IMR-90 (cell line): ENCODE measurements around the gene CDK8. TPM values are rescaled to one million over a fixed set of nuclear protein-coding genes. Genes with fewer than 3 reads are reported as not detected.
"Not testable (repeated sequence)": the region's sequence is repeated elsewhere in the genome, so short reads cannot be mapped to it uniquely, and the experiment has no call there.

Experiments used
- ATAC-seq: fragments of 200-7000 bp; cut with Tn5 transposase; 2 replicates; pipeline ENCODE4 v1.9.1; 2020; ENCODE audit warnings: low read depth, mild to moderate bottlenecking, moderate library complexity
- BruUV-seq: library from RNA; stranded (reverse); fragments of 400-500 nt; replicated peaks from 2 replicates; lab custom pipeline; 2021; lab: Mats Ljungman, UMichigan
- CTCF ChIA-PET: fragments of 300-600 bp; formaldehyde crosslinking; extraction: SDS; loops from one replicate; lab custom pipeline; 2021; ENCODE audit warnings: antibody characterized with exemption; lab: Yijun Ruan, JAX
- POLR2A ChIA-PET: fragments of 300-600 bp; sonication (Branson Sonifier 250); formaldehyde crosslinking; loops from one replicate; lab custom pipeline; 2022; ENCODE audit warnings: antibody characterized with exemption; ENCODE audit not compliant: unreplicated experiment; lab: Charles Lee
- DNase-seq: peaks from one replicate; pipeline ENCODE4 v3.0.0; 2013
- H2AFZ ChIP-seq: replicated peaks from 2 replicates; pipeline ENCODE3; 2013; ENCODE audit warnings: low read length, mild to moderate bottlenecking; ENCODE audit not compliant: poor library complexity
- H2AK5ac ChIP-seq: 2 replicates; pipeline ENCODE4 v1.6.1; 2013; ENCODE audit warnings: low read depth, low read length, inconsistent platforms
- H2AK9ac ChIP-seq: replicated peaks from 2 replicates; pipeline ENCODE3; 2013; ENCODE audit warnings: mild to moderate bottlenecking, low read depth, low read length, moderate library complexity; ENCODE audit not compliant: poor library complexity
- H2BK120ac ChIP-seq: 2 replicates; pipeline ENCODE4 v1.6.1; 2013; ENCODE audit warnings: low read depth, low read length, inconsistent platforms
- H2BK15ac ChIP-seq: 3 replicates; pipeline ENCODE4 v1.6.1; 2013; ENCODE audit warnings: low read depth, low read length, inconsistent platforms
- H2BK20ac ChIP-seq: 2 replicates; pipeline ENCODE4 v1.6.1; 2013; ENCODE audit warnings: low read depth, mild to moderate bottlenecking, inconsistent platforms, low read length, moderate library complexity
- H2BK5ac ChIP-seq: 2 replicates; pipeline ENCODE4 v1.6.1; 2013; ENCODE audit warnings: mild to moderate bottlenecking, low read depth, low read length, inconsistent platforms; ENCODE audit not compliant: poor library complexity, severe bottlenecking
- H3K14ac ChIP-seq: replicated peaks from 2 replicates; pipeline ENCODE4 v1.6.1; 2013; ENCODE audit warnings: low read depth, low read length, inconsistent platforms
- H3K18ac ChIP-seq: 2 replicates; pipeline ENCODE4 v1.6.1; 2013; ENCODE audit warnings: low read depth, low read length, control low read depth
- H3K23ac ChIP-seq: 2 replicates; pipeline ENCODE4 v1.6.1; 2013; ENCODE audit warnings: low read depth, low read length, inconsistent platforms
- H3K27ac ChIP-seq: 2 replicates; pipeline ENCODE4 v1.5.1; 2013; ENCODE audit warnings: mild to moderate bottlenecking, control low read depth, low read length; ENCODE audit not compliant: insufficient read depth
- H3K27me3 ChIP-seq: 2 replicates; pipeline ENCODE4 v1.6.1; 2013; ENCODE audit warnings: low read length; ENCODE audit not compliant: control insufficient read depth, insufficient read depth
- H3K36me3 ChIP-seq: 2 replicates; pipeline ENCODE4 v1.6.1; 2013; ENCODE audit warnings: low read length, mixed read lengths; ENCODE audit not compliant: control insufficient read depth, insufficient read depth
- H3K4ac ChIP-seq: 2 replicates; pipeline ENCODE4 v1.6.1; 2013; ENCODE audit warnings: low read depth, low read length, inconsistent platforms
- H3K4me1 ChIP-seq: 2 replicates; pipeline ENCODE4 v1.6.1; 2013; ENCODE audit warnings: low read length, mixed read lengths; ENCODE audit not compliant: control insufficient read depth, insufficient read depth
- H3K4me2 ChIP-seq: 2 replicates; pipeline ENCODE4 v1.6.1; 2013; ENCODE audit warnings: low read depth, mild to moderate bottlenecking, control low read depth, low read length, moderate library complexity
- H3K4me3 ChIP-seq: 2 replicates; pipeline ENCODE4 v1.5.1; 2013; ENCODE audit warnings: low read depth, mild to moderate bottlenecking, control low read depth, low read length, moderate library complexity; ENCODE audit not compliant: insufficient read depth
- H3K56ac ChIP-seq: 2 replicates; pipeline ENCODE4 v1.6.1; 2013; ENCODE audit warnings: low read length, inconsistent platforms; ENCODE audit not compliant: insufficient read depth; ENCODE audit errors: extremely low read depth
- H3K79me1 ChIP-seq, 2 experiments: 2 replicates each; pipeline ENCODE4 v1.6.1; 2013; ENCODE audit warnings: low read length in 2 of 2, inconsistent platforms in 1 of 2, low read depth in 1 of 2
- H3K9ac ChIP-seq: 2 replicates; pipeline ENCODE4 v1.6.1; 2013; ENCODE audit warnings: low read depth, low read length, control low read depth
- H3K9me1 ChIP-seq: 2 replicates; pipeline ENCODE4 v1.6.1; 2013; ENCODE audit warnings: low read length, inconsistent platforms; ENCODE audit not compliant: insufficient read depth
- H3K9me3 ChIP-seq: 2 replicates; pipeline ENCODE4 v1.6.1; 2013; ENCODE audit warnings: low read length; ENCODE audit not compliant: control insufficient read depth, insufficient read depth
- H4K20me1 ChIP-seq: 2 replicates; pipeline ENCODE4 v1.6.1; 2013; ENCODE audit warnings: low read length, inconsistent platforms; ENCODE audit not compliant: insufficient read depth
- H4K5ac ChIP-seq: 2 replicates; pipeline ENCODE4 v1.6.1; 2013; ENCODE audit warnings: mild to moderate bottlenecking, low read depth, low read length, control low read depth
- H4K8ac ChIP-seq, 2 experiments: 2 replicates each; pipeline ENCODE4 v1.6.1; 2013; ENCODE audit warnings: low read depth in 2 of 2, low read length in 2 of 2, control low read depth in 1 of 2, inconsistent platforms in 1 of 2
- H4K91ac ChIP-seq: 2 replicates; pipeline ENCODE4 v1.6.1; 2013; ENCODE audit warnings: low read depth, low read length, inconsistent platforms; ENCODE audit not compliant: insufficient read depth
- RAD21 ChIP-seq: IDR thresholded peaks from 2 replicates; pipeline ENCODE4 v1.6.1; 2012; ENCODE audit warnings: low read length, improper control_type of control experiment
- RCOR1 ChIP-seq: IDR thresholded peaks from 2 replicates; pipeline ENCODE4 v1.6.1; 2012; ENCODE audit warnings: mild to moderate bottlenecking, low read length, improper control_type of control experiment; ENCODE audit not compliant: insufficient replicate concordance
- RFX5 ChIP-seq: IDR thresholded peaks from 2 replicates; pipeline ENCODE4 v1.8.0; 2012; ENCODE audit warnings: low read depth, mild to moderate bottlenecking, low read length, moderate library complexity
- WGBS, 2 experiments: methylation state at CpG; one replicate each; pipeline versions ENCODE4 v1.1.5 to v1.1.7; 2013; ENCODE audit warnings: missing lambda C conversion rate in 2 of 2; ENCODE audit not compliant: insufficient read length in 1 of 2; ENCODE audit errors: extremely low coverage in 2 of 2; 5-methylcytosine and 5-hydroxymethylcytosine counted together
- dilution Hi-C: fragments of 300-500 bp; cut with HindIII; formaldehyde crosslinking; loops from one replicate; pipeline ENCODE4 v1.14.3; 2018; ENCODE audit warnings: low sequenced_read_pairs; ENCODE audit not compliant: unreplicated experiment
- in situ Hi-C: fragments of 300-500 bp; cut with MboI; formaldehyde crosslinking; loops from 3 replicates; pipeline ENCODE4 v1.14.3; 2019; ENCODE audit warnings: low sequenced_read_pairs, inconsistent platforms, mixed read lengths
- intact Hi-C: fragments of 100-400 bp; cut with micrococcal nuclease; formaldehyde crosslinking; loops from 2 replicates; pipeline ENCODE4 v1.10.0; 2022
- polyA plus RNA-seq, 3 experiments: library from polyadenylated mRNA; depleted of rRNA; stranded (reverse); fragments of >200 nt; gene quantifications; 2 replicates each; pipeline ENCODE4 v1.2.3, GENCODE V29; 2012; ENCODE audit warnings: low replicate concordance in 1 of 3
- total RNA-seq: library from RNA; depleted of rRNA; stranded (reverse); fragments of >200 nt; gene quantifications from 2 replicates; pipeline ENCODE4 v1.2.3, GENCODE V29; 2012
- TF ChIP-seq, protein P1 (sequence below): fragments of 150-350 bp; IDR thresholded peaks from 2 replicates; pipeline ENCODE4 v1.6.1; 2017; ENCODE audit warnings: mild to moderate bottlenecking, antibody characterized with exemption, low read length, low read depth

Gene CDK8
- total and polyA plus RNA-seq, 2 of the 4 experiments (the other 2 are of a cell fraction), result 15.4 to 19.0 TPM

DNA sequence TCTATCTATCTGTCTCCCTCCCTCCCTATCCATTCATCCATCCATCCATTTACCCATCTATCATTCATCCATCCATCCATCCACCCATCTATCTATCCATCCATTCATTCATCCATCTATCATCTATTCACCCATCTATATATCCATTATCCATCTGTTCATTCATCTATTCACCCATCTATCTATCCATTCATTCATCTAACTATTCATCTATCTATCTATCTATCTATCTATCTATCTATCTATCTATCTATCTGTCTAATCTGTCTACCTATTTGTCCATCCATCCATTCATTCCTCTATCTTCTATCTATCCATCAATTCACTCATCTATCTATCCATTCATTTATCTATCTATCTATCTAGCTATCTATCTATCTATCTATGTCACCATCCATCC lies 4.4 kb upstream of the CDK8 start:
- Histone ChIP-seq H2AK5ac (no peak overlapping the region), H3K79me1 (no peaks in the 10 kb centered on the region), H3K9me1 (peaks cover 5% of the 10 kb centered on the region; the same call in 1 of the 2 replicates), H3K4ac (no peak overlapping the region), H3K23ac (no peak overlapping the region), H2BK5ac (no peak overlapping the region), H4K91ac (no peak overlapping the region), H3K9ac (no peak overlapping the region), H3K4me1 (0 out of 2 replicates have a peak, but pooled peaks cover 2% of the 10 kb centered on the region), H2BK20ac (no peak overlapping the region), H3K27me3 (peaks cover 2% of the 10 kb centered on the region; the same call in 1 of the 2 replicates), H2BK120ac (no peak overlapping the region), H2AK9ac (no peak overlapping the region), H3K9me3 (no peaks in the 10 kb centered on the region), H4K8ac (no peak overlapping the region), H3K56ac (no peak overlapping the region), H3K4me3 (no peak overlapping the region), H3K36me3 (no peaks in the 10 kb centered on the region), H2BK15ac (no peak overlapping the region), H4K5ac (no peak overlapping the region), H3K14ac (no peak overlapping the region), H4K20me1 (no peaks in the 10 kb centered on the region), H3K27ac (no peak overlapping the region), H2AFZ (no peak overlapping the region), H3K4me2 (no peak overlapping the region), H3K18ac (no peak overlapping the region)
- DNase-seq (no peak), ATAC-seq (no peak)
- ChIA-PET POLR2A (no interaction called here), CTCF (no interaction called here)
- intact Hi-C loops (no loop called here), in situ Hi-C loops (no loop called here), dilution Hi-C loops (no loop called here)
- no TSS peak for BruUV-seq
- TF ChIP-seq RFX5, result no peak
- no peak for TF ChIP-seq RCOR1
- TF ChIP-seq RAD21, result no peak
- TF ChIP-seq, protein P1, sequence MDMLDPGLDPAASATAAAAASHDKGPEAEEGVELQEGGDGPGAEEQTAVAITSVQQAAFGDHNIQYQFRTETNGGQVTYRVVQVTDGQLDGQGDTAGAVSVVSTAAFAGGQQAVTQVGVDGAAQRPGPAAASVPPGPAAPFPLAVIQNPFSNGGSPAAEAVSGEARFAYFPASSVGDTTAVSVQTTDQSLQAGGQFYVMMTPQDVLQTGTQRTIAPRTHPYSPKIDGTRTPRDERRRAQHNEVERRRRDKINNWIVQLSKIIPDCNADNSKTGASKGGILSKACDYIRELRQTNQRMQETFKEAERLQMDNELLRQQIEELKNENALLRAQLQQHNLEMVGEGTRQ, result no peak

DNA sequence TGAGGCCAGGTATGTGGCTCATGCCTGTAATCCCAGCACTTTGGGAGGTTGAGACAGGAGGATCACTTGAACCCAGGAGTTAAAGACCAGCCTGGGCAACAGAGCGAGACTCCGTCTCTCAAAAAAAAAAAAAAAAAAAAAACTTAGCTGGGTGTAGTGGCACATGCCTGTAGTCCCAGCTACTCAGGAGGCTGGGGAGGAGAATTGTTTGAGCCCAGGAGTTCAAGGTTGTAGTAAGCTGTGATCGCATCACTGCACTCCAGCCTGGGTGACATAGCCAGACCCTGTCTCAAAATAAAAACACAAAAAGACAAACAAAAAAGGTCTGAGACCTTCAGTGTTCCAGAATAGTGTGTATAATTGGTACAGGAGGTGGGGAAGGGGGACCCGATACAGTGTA lies 1.9 kb upstream of the CDK8 start:
- H3K14ac ChIP-seq, ATAC-seq, H3K4me2 ChIP-seq, H3K23ac ChIP-seq, H3K4ac ChIP-seq, H3K9me3 ChIP-seq, H4K91ac ChIP-seq, H3K9ac ChIP-seq, H3K4me1 ChIP-seq, H3K4me3 ChIP-seq, H4K8ac ChIP-seq, H3K9me1 ChIP-seq, H2AK9ac ChIP-seq, H2AFZ ChIP-seq, POLR2A ChIA-PET, DNase-seq, H2BK120ac ChIP-seq, CTCF ChIA-PET, H3K27me3 ChIP-seq, H3K79me1 ChIP-seq, H3K18ac ChIP-seq, H3K56ac ChIP-seq, H2BK5ac ChIP-seq, H2BK15ac ChIP-seq, H4K20me1 ChIP-seq, H2AK5ac ChIP-seq, in situ Hi-C loops, H3K27ac ChIP-seq, H3K36me3 ChIP-seq, dilution Hi-C loops, BruUV-seq, H4K5ac ChIP-seq, H2BK20ac ChIP-seq: not testable (repeated sequence)
- intact Hi-C loops, result loop anchor here (10.0 kb wide), 1 partner anchor 243 kb away; no protein-coding TSS in a partner anchor
- no CpG with 5 or more reads among the region's 4 CpGs for WGBS, 2 experiments
